Measurements from ENCODE around the gene INPP5F.
"Not testable (repeated sequence)": the region's sequence is repeated elsewhere in the genome, so short reads cannot be mapped to it uniquely, and the experiment has no call there.

INPP5F gene

DNA sequence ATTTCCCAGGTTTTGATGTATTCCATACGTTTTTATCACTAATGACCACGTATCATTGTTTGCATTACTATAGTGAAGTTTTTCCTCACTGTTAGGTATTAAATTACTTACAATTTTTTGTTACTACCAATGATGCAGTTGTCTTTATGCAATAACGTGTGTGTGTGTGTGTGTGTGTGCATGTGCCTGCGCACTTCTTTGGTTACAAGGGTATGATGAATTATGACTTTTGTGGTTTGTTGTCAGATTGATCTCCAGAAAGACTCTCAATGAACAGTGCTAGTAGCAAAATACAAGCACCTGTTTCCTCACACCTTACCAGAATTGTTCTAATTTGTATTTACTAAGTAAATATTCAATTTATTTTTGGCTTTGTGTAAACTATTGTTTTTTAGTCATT is 95.3 kb downstream of the INPP5F start:
- no peak for DNase-seq

DNA sequence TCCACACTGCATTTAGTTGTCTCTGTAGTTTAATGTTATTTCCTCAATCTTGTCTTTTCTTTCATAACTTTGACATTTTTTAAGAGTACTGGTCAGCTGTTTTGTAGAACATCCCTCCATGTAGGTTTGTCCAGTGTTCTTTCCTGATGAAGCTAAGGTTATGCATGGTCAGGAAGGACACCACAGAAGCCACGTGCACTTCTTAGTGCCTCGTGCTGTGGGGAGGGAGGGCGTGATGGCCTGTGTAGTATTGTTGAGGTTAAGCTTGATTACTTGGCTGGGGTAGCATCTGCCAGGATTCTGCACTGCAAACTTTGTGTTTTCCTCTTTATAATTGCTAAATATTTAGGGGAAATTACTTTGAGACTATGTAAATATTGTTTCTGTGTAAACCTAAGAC is 98.4 kb downstream of the INPP5F start:
- no peak for DNase-seq

DNA sequence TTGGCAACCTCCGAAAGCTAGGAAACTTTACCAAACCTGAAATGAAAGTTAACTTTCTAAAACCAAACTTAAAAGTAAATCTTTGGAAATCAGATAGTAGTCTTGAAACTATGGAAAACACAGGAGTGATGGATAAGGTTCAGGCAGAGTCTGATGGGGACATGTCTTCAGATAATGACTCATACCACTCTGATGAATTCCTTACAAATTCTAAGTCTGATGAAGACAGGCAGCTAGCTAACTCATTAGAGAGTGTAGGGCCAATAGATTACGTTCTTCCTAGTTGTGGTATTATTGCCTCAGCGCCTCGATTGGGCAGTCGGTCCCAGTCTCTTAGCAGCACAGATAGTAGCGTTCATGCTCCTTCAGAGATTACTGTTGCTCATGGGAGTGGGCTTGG is 100.9 kb downstream of the INPP5F start:
- no peak for DNase-seq

DNA sequence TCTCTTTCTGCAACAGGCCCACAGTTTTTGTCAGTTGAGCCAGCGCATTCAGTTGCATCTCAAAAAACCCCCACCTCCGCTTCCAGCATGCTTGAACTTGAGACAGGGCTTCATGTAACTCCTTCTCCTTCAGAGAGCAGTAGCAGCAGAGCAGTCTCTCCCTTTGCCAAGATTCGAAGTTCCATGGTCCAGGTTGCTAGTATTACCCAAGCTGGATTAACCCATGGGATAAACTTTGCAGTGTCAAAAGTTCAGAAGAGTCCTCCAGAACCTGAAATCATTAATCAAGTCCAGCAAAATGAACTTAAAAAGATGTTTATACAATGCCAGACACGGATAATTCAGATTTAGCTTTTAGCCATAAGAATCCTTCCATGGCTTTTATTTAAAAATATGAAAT is 101.6 kb downstream of the INPP5F start:
- no peak for DNase-seq

DNA sequence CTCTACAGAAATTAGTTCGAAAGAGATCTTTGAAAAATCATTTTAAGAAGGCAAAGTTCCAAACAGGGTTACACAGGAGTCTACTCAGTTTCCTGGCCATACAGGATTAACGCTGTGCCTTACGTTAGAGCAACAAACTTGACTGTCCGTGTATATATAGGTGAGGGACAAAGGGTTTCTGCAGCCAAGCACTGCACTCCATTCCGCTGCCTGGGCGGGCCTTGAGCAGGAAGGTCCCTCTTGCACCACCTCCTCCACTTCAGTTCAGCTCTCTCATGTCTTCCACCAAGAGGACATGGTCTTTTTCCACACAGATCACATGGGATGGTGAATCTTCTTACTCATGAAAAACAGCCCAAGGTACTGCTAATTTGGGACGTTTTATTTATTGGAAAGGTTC is 103.6 kb downstream of the INPP5F start:
- DNase-seq = no peak

DNA sequence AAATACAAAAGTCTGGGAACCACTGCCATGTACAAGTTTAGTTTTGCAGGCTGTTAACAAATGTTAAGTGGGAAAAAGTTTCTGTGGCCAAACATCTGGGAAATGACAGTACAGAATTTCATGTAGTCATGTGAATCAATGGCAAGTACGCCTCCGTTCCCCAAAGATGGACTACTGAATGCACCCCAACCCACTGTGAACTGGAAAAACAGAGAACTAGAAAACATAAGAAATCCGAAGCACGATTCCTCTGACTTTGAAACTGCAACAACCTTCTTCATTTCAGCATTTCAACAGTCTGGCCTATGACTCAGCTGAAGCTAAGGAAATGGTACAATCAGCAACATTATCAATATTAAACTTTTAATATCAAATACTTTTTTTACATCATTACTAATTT is 105.0 kb downstream of the INPP5F start:
- no peak for DNase-seq

DNA sequence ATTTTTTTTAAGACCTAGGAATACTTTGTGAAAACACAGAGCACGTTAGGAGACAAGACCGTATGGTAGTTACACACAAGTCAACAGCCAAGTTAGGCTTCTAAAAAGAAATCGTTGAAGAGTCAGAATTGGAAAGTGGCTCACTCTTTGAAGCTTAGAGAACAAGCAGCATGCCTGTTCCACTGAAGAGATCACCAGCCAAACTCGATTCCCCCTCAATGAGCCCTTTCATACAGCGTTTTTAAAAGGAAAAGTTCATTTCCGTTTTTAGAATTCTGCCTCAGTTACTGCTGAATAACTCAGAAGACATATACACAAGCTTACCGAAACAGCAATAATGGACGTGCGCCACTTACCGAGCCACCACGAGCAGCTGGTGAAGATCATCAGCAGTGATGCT is 105.8 kb downstream of the INPP5F start:
- DNase-seq = no peak

DNA sequence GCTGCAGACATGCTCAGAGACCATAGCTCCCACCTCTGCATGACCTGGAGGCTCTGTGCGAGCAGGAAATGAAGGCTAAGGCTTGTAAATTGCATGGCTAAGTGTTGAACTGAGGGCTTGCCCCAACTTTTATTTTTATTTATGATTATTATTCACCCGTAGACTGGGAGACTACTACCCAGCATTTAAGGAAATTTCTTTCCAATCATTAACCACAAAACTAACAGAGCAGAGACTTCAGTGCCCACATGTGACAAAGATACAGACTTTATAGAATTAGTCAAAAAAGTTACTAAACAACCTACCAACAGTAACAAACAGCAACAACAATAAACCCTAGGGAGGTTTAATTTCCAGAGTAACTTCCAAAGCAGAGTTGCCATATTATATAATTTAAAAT is 107.1 kb downstream of the INPP5F start:
- no peak for DNase-seq

DNA sequence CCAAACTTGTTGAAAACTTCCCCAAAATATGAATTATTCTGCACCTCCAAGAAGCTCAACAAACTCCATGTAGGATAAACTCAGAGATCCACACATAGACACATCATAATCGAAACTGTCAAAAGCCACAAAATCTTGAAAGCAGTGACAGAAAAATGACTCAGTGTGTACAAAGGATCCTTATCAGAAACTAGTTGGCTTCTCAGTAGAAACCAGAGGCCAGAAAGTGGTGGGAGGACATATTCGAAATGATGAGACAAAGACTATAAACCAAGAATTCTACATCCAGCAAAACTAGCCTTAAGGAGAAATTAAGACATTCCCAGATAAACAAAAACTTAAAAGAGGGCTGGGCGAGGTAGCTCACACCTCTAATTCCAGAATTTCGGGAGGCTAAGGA is 108.3 kb downstream of the INPP5F start:
- DNase-seq = no peak

DNA sequence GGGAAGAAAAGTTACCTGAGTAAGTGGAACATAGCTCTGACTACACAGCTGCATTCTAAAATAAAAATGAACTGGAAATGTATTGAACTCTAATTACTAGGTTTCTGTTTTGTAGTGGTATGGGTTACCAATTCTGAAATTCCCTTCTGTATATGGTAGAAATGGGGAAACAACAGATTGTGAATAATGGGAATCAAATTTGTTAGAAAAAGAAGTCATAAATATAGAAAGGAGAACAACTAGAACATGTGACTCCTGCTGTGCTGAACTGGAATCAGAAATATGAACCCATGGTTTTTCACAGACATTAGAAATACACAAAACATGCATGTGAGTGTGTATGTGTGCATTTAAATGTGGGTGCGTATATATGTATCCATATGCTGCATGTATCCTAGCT is 119.8 kb downstream of the INPP5F start:
- DNase-seq = no peak

DNA sequence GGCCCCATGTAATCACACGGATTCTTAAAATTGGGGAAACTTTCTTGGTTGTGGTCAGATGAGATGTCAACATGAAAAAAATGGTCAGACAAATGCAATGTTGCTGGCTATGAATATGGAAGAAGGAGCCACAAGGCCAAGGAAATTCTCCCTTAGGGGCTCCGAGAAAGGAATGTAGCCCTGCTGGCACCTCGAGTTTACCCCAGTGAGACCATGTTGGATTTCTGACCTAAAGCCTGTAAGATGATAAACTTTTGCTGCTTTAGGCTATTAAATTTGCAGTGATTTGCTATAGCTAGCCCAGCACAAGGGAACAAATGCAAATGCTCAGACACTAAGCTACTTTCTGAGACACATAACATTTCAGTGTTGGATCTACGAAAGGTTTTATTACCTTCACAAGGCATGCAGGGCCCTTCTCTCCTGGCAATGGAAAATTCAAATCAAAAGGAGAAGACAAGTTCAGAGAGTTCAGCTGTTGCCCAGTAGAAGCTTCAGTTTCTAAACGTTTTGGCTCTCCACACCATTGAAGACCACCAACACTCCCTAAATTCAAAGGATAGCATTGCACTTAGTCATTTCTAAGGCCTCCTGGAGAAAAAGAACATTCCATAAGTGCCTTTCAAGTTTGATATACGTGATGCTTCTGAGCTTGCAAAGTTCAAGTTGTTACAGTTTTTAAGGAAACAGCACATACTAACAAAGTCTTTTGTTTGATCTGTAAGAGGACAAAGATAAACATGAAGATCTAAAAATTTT is 123.4 kb downstream of the INPP5F start:
- DNase-seq = no peak

DNA sequence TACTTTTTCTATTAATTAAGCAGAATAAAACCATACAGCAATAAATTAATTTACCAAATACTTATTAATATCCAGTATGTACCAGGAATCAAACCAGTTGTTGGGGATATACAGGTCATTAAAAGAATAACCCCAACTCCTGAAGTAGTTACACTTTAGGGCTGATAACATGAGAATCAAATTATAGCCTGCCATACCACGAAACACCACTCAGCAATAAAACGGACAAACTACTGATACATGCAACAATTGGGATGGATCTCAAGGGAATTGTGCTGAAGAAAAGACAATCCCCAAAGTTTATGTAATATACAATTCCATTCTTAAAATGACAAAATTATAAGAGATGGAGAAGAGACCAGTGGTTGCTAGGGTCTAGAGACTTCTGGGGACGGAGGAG is 124.1 kb downstream of the INPP5F start:
- no peak for DNase-seq

DNA sequence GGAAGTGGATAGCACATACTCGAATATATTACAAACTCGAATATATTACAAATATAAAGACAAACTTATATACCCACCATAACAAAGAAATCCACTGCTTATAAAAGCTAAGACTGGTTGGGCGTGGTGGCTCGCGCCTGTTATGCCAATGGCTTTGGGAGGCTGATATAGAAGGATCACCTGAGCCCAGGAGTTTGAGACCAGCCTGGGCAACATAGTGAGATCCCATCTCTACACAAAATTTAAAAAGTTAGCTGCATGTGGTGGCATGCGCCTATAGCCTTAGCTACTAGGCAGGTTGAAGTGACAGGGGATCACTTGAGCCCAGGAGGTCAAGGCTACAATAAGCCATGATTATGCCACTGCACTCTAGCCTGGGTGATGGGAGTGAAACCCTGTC is 126.4 kb downstream of the INPP5F start:
- DNase-seq = no peak

DNA sequence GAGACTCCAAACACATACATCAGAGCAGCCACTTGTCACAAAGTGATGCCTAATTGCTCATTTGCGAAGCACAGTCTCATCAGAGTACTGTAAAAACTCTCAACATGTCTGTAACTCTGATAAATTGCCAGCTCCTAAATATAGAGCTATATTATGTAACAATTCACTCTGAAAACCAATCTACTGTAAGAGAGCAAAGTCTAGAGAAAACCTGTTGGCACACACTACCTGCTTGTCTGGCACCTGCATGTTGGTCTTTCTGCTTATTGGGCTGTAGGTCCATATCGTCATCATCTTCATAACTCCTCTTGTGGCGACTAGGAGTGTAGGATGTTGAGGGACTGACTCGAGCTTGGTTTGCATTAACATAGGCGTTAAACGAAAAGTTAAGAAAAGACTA is 127.0 kb downstream of the INPP5F start:
- no peak for DNase-seq

DNA sequence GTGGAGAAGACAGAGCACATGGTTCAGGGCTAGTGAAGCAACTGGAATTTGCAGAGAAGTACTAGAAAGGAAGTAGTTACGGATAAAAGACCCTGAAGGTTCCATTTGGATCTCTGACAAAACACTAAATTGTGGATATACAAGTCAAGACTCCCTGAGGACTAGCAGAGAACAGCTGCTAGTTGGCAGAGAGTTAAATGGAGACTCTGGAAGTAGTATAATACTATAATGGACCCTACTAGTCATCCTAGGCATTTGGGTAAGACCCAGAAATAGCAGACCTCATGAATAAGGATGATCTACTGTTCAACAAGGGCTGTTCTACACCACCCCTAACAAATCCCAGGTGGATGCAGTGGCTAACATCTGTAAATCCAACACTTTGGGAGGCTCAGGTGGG is 127.7 kb downstream of the INPP5F start:
- DNase-seq = no peak

DNA sequence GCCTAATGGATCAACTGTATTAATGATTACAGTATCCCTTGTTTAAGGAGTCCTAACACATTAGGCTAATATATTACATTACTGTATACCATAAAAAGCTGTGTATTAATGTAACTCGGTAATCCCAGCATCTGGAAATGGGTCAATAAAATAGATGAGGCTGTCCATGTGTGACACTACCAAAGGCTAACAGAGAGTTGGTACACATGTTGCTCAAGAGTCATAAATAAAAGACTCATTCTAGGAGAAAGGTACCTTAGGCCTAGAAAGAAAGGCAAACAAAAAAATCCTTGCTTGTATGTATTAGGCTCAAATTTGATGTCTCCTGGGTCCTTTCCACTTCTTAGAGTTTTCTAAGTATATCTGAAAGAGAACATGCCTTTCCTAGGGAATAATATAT is 132.2 kb downstream of the INPP5F start:
- DNase-seq = no peak

DNA sequence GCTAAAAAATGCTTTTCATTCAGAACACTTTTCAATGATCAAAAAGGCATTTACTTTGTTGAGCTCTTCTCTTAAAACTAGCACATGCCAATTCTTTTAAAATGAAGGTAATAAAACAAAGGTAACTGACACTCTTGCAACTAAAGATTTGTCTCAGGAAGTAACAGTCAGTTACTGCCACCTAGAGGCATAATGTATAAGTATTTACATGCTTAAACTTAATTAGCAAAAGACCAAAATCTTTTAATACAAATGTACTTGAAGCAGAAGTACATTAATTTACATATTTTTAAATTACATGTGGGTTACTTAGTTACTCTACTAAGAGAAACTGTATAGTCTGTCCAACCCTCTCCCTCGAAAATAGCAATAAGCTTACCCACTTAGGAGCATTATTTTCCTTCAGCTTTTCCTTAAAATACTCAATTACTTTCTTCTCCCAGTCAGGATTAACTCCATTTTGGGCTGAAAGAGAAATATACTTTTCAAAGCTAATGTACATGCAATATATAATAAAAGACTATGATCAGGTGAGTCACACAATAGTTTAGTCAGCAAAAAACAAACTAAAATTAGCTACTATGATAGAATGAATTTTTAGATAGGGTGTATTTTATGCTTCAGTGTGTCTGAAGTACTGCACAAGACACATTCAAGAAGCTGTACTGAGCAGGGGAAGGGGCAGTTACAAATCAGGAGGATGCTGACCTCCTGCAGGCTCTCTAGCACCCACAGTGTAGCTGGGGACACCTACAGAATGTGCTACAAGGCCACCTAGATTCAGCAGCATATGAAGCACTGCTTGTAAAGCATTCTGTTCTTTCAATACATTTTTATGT is 133.8 kb downstream of the INPP5F start:
- DNase-seq = peak; percentile 3

DNA sequence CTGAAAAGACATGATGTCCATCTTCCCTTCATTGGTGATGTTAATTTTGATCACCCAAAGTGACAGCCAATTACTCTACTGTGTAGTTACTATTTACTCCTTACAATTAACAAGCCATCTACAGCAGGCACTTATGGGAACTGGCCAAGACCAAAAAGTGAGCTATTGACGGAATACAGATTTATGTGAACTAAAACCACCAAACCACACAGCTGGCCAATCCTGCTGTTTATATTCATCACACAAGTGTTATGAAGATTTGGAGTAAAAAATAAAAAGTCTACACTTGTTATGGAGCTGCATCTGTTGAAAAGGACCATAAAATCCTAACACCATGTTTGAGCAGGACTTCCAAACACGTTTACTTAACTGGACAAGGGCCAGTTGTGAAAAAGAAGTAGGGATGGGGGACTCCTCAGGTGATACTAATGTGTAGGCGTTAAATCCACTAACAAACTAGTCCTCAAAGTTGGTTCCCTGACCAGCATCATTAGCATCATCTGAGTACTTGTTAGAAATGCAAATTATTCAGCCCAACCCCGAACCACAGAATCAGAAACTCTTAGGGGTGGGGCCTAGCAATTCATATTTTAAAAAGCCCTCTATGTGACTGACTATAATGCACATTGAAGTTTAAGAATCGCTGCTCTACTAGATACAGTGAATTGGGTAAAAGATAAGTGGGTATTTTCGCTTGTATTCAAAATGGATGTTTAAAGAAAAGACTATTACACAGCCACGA is 135.2 kb downstream of the INPP5F start:
- no peak for DNase-seq

DNA sequence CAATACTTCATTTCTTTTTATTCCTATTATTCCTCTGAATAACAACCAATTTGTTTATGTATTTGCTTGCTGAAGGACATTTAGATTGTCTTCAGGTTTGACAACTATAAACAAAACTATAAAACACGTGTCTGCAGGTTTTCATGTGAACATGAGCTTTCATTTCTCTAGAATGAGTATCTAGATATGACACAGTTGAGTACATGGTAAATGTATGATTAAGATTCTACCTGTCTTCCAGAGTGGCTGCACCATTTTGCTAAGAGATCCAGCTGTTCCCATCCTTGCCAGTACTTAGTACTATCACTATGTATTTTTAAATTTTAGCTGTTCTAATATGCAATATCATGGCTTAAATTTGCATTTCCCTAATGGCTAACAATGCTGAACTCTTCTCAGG is 136.7 kb downstream of the INPP5F start:
- no peak for DNase-seq

DNA sequence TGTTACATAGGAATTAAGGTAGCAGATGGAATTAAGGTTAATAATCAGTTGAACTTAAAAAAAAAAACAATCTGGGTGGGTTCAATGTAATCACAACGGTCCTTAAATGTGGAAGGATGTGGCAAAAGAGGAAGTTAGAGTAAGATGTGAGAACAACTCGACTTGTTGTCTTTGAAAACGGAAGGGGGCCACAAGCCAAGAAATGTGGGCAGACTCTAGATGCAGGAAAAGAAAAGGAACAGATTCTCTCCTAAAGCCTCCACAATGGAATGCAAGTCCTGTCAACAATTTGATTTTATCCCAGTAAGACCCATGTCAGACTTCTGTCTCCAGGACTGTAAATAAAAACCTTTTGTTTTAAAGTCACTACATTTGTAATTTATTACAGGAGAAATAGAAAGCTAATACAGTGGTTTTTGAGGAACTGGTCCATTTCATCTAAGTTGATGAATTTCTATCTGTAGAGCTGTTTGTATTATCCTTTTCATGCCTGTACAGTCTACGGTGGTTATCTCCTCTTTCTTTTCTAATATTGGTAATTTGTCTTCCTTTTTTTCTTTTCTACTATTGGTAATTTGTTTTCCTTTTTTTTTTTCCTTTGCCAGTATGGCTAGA is 138.2 kb downstream of the INPP5F start:
- DNase-seq = no peak

DNA sequence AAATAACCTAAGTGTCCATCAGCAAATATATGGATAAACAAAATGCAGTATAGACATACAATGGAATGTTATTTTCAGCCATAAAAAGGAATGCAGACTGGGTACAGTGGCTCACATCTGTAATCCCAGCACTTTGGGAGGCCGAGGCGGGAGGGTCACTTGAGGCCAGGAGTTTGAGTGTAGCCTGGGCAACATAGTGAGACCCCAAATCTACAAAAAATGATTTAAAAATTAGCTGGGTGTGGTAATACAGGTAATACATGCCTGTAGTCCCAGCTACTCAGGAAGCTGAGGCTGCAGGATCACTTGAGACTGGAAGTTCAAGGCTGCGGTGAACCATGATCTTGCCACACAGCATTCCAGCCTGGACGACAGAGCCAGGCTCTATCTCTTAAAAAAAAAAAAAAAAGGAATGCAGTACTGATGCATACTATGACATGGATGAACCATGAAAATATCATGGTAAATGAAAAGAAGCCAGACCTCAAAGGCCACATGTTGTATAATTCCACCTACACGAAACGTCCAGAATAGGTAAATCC is 139.9 kb downstream of the INPP5F start:
- DNase-seq = no peak

DNA sequence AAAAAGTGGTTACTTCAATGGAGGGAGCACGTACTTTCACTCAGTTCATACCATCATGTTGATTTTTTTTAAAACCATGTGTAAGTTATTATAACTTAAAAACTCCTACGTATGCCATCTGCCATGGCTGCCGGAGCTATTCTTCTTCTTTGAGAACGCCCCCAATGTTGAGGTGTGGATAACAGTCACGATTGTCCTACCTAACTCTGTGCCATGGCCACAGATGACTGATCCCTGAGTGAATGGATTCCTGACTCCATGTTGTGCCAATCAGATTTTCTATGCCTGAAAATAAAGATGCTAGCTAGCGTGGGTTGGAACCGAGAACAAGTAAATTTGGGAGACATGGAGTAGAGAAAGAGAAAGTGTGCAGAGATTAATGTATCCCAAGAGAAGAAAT is 141.5 kb downstream of the INPP5F start:
- no peak for DNase-seq

DNA sequence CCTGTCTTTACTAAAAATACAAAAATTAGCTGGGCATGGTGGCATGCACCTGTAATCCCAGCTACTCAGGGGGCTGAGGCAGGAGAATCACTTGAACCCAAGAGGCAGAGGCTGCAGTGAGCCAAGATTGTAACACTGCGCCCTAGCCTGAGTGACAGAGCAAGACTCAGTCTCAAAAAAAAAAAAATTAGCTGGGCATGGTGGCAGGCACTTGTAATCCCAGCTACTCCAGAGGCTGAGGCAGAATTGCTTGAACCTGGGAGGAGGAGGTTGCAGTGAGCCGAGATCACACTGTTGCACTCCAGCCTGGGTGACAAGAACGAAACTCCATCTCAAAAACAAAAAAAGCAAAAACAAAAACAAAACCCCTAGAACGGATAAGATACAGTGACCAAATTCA is 143.5 kb downstream of the INPP5F start:
- DNase-seq = not testable (repeated sequence)
